ENCODE measurements around the gene CHST5.
"Not testable (repeated sequence)": the region's sequence is repeated elsewhere in the genome, so short reads cannot be mapped to it uniquely, and the experiment has no call there.

Gene CHST5

DNA sequence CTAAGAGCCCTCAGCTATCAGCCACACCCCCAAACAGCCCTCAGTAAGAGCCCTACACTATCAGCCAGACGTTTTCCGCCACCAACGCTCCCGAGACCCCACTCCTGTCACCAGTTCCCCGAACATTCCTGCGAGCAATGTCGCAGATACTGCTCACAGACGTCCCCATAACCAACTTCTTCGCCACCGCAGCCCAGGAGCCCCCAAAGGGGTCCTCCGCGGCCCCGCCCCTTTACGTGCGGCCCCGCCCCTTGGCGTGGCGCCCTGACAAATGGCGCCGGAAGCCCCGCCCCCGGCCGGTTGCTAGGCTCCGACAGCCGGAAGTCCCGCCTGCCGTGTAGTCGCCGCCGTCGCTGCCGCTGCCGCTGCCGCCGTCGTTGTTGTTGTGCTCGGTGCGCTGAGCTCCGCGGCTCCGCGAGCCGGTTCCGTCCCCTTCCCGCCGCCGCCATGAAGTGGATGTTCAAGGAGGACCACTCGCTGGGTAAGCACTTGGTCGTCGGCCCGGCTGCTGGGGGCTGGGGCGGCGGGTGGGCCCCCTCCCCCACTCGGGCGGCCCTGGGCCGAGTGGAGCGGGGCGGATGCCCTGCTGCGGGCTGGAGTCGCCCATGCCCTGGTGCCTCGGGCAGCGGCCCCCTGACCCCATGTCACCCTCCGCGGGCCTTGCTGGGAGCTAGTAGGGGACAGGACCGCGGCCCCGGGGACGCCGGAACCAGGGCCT, 30.3 kb upstream of the CHST5 start, which contains the start of gene GABARAPL2:
Gene GABARAPL2 (plus strand): TSS at position 340 of the 718 bp plus-strand sequence. CDS start 108 bp downstream, at position 448.
- no peaks in the 10 kb centered on the region for H3K27me3 ChIP-seq (ENCODE audit: control insufficient read depth, insufficient read depth, low read length)
- peaks cover 16% of the 10 kb centered on the region for H3K4me1 ChIP-seq (ENCODE audit: control insufficient read depth, insufficient read depth, low read length)
- peaks cover 9% of the 10 kb centered on the region for H3K36me3 ChIP-seq (ENCODE audit: control insufficient read depth, insufficient read depth, low read length)
- peak within 1 kb of the TSS; percentile 98 for H3K4me3 ChIP-seq (ENCODE audit: low read length)
- peak within 1 kb of the TSS; percentile 68 for H3K9ac ChIP-seq (ENCODE audit: low read length)
- peak within 1 kb of the TSS; percentile 73 for H3K27ac ChIP-seq (ENCODE audit: low read depth, low read length)

DNA sequence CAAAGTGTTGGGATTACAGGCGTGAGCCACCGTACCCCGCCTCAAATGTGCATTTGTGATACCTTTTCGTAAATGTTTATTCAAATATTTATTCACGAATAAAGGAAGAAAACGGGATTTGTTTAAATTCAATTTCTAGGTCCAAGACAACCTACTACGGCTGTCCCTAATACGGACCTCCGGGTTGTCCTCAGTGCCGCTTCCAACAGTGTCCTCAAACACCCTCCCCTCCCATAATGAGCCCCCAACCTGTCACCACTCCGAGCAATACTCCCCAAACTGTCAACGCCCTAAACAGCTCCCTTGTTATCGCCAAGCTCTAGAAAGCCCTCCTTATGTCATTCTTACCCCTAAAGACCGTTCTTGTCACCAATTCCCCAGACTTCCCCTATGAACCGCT, 29.7 kb upstream of the CHST5 start:
- peak overlapping the region; percentile 73 for H3K27ac ChIP-seq (ENCODE audit: low read depth, low read length)
- peak overlapping the region; percentile 67 for H3K9ac ChIP-seq (ENCODE audit: low read length)
- peak overlapping the region; percentile 98 for H3K4me3 ChIP-seq (ENCODE audit: low read length)
- peaks cover 16% of the 10 kb centered on the region for H3K4me1 ChIP-seq (ENCODE audit: control insufficient read depth, insufficient read depth, low read length)
- peaks cover 9% of the 10 kb centered on the region for H3K36me3 ChIP-seq (ENCODE audit: control insufficient read depth, insufficient read depth, low read length)
- no peaks in the 10 kb centered on the region for H3K27me3 ChIP-seq (ENCODE audit: control insufficient read depth, insufficient read depth, low read length)

DNA sequence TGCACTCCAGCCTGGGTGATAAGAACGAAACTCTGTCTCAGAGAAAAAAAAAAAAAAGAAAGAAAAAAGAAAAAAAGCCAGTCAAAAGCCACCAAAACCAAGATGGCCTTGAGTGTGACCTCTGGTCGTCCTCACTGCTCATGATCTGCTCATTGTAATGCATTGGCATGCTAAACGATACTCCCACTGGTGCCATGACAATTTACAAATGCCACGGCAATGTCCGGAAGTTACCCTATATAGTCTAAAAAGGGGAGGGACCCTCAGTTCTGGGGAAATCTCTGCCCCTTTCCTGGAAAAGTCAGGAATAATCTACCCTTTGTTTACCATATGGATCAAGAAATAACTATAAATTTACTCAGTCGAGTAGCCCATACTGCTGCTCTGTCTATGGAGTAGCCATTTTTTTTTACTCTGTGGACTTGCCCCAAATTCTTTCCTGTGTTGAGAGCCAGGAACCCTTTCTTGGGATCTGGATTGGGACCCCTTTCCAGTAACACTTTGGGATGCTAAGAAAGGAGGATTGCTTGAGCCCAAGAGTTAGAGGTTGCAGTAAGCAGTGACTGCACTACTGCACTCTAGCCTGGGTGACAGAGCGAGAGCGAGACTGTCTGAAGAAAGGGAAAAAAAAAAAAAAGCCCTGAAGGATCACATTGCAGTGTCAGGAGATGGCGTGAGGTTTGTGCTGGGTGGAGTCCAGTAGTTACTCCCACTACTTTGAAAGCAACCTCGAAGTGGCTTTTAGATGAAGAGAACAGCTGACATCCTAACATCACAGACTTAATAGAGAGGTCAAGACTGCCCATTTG, 23.9 kb upstream of the CHST5 start:
- no peaks in the 10 kb centered on the region for H3K27me3 ChIP-seq (ENCODE audit: control insufficient read depth, insufficient read depth, low read length)
- H3K27ac ChIP-seq (ENCODE audit: low read depth, low read length) = no peak overlapping the region
- H3K4me1 ChIP-seq (ENCODE audit: control insufficient read depth, insufficient read depth, low read length) = no peaks in the 10 kb centered on the region
- no peak overlapping the region for H3K4me3 ChIP-seq (ENCODE audit: low read length)
- no peak overlapping the region for H3K9ac ChIP-seq (ENCODE audit: low read length)
- no peaks in the 10 kb centered on the region for H3K36me3 ChIP-seq (ENCODE audit: control insufficient read depth, insufficient read depth, low read length)

DNA sequence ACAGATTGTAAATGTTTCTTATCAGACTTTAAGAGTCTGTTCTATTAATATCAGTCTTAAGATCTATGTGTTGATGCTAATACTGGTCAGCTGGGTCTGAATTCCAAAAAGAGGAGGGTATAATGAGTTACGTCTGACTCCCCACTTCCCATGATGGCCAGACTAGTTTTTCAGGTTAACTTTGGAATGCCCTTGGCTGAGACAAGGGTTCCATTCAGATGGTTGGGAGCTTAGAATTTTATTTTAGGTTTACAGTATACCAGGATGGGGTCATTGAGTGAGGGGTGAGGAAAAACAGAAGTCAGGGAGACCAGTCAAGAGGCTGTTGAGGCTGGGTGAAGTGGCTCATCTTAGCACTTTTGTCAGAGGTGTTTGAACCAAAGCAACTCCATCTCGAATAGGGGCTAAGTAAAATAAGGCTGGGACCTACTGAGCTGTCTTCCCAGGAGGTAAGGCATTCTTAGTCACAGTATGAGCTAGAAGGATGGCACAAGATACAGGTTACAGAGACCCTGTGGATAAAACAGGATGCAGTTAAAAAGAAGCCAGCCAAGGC, 23.0 kb upstream of the CHST5 start:
- H3K4me3 ChIP-seq (ENCODE audit: low read length) = no peak overlapping the region
- no peaks in the 10 kb centered on the region for H3K4me1 ChIP-seq (ENCODE audit: control insufficient read depth, insufficient read depth, low read length)
- H3K36me3 ChIP-seq (ENCODE audit: control insufficient read depth, insufficient read depth, low read length) = no peaks in the 10 kb centered on the region
- no peak overlapping the region for H3K9ac ChIP-seq (ENCODE audit: low read length)
- H3K27ac ChIP-seq (ENCODE audit: low read depth, low read length) = no peak overlapping the region
- H3K27me3 ChIP-seq (ENCODE audit: control insufficient read depth, insufficient read depth, low read length) = no peaks in the 10 kb centered on the region

DNA sequence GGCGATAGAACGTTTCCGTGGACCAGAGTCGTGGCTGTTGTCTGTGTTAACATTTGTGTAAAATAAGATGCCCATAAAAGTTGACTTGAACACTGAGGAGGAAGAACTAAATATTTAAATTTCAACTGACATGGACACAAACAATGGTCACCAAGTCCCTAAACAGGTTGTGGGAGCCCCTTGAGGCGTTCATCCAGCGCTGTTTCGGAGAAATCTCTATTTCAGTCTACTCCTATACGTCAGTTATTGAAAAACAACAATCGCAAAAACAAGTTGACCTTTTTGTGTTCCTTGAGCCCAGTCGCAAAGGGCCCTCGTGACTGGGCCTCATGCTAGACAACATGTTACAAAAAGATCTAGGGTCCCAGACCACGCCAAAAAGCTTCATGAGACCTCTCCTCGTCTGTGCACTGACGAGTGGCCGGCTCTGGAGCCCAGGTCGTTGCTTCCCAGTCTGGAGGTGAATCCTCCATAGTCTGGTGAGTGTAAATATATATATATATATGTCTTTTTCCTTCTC, 20.6 kb upstream of the CHST5 start:
- no peak overlapping the region for H3K9ac ChIP-seq (ENCODE audit: low read length)
- peak overlapping the region; percentile 95 for H3K4me3 ChIP-seq (ENCODE audit: low read length)
- H3K27me3 ChIP-seq (ENCODE audit: control insufficient read depth, insufficient read depth, low read length) = no peaks in the 10 kb centered on the region
- H3K36me3 ChIP-seq (ENCODE audit: control insufficient read depth, insufficient read depth, low read length) = no peaks in the 10 kb centered on the region
- no peaks in the 10 kb centered on the region for H3K4me1 ChIP-seq (ENCODE audit: control insufficient read depth, insufficient read depth, low read length)
- peak overlapping the region; percentile 89 for H3K27ac ChIP-seq (ENCODE audit: low read depth, low read length)

DNA sequence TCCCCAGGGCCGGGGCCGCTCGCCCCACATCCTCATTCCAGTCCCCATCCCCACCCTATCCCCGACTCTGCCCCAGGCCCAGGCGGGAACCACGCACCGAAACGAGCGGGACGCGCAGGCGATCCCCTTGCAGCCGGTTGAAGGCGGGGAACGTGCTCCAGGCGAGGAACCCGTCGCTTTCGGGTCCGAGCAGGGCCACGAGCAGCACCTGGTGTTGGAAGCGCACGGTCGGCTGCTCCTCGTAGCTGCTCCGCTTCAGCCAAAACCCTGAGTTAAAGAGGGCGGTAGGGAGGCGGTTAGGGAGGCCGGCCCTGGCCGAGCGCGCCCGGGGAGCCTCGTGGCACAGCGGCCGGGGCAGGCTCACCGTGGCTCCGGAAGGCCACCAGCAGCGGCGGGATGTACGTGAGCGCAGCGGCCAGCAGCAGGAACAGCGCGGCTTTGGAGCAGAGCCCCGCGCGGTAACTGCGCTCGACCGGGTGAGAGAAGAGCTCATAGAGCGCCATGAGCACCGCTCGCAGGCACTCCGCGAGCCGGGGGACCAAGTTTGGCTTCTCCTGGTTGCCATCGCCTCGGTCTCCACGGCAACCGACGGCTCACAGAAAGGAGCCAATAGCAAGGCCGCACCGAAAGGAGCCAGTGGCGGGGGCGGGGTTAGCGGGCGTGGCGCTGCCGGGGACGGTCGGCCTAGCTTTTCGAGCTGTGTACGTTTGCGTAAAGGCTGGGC, 20.0 kb upstream of the CHST5 start, which contains the start of gene TMEM231:
Gene TMEM231 (minus strand): TSS at position 546 of the 724 bp plus-strand sequence. CDS start 43 bp downstream, at position 503.
- H3K9ac ChIP-seq (ENCODE audit: low read length) = peak within 1 kb of the TSS; percentile 16
- H3K36me3 ChIP-seq (ENCODE audit: control insufficient read depth, insufficient read depth, low read length) = no peaks in the 10 kb centered on the region
- peak within 1 kb of the TSS; percentile 89 for H3K27ac ChIP-seq (ENCODE audit: low read depth, low read length)
- H3K4me1 ChIP-seq (ENCODE audit: control insufficient read depth, insufficient read depth, low read length) = no peaks in the 10 kb centered on the region
- peak within 1 kb of the TSS; percentile 95 for H3K4me3 ChIP-seq (ENCODE audit: low read length)
- H3K27me3 ChIP-seq (ENCODE audit: control insufficient read depth, insufficient read depth, low read length) = no peaks in the 10 kb centered on the region

DNA sequence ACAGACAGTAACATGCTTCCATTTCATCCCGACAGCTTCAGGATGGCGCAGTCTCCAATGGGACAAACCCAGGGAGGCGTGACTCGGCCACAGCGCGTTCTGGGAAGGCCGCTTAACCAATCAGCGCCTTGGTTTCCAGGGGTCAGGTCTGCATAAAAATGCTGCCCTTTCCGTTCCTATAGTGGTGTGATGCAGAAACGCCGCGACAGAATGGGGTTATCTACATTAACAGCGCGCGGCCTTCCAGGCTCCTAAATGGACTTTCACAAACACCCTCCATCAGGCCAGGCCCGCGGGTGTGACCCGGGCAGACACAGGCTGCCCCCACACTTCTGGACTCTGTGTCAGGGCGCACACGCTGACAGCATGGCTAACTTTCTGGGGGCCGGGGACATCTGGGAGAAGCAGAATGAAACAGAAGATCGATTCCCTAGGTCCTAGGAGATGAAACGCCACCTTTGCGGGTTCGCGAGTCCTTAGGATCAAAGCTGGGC, 19.4 kb upstream of the CHST5 start:
- peak overlapping the region; percentile 89 for H3K27ac ChIP-seq (ENCODE audit: low read depth, low read length)
- H3K4me1 ChIP-seq (ENCODE audit: control insufficient read depth, insufficient read depth, low read length) = no peaks in the 10 kb centered on the region
- peak overlapping the region; percentile 16 for H3K9ac ChIP-seq (ENCODE audit: low read length)
- no peaks in the 10 kb centered on the region for H3K27me3 ChIP-seq (ENCODE audit: control insufficient read depth, insufficient read depth, low read length)
- H3K4me3 ChIP-seq (ENCODE audit: low read length) = peak overlapping the region; percentile 95
- H3K36me3 ChIP-seq (ENCODE audit: control insufficient read depth, insufficient read depth, low read length) = no peaks in the 10 kb centered on the region

DNA sequence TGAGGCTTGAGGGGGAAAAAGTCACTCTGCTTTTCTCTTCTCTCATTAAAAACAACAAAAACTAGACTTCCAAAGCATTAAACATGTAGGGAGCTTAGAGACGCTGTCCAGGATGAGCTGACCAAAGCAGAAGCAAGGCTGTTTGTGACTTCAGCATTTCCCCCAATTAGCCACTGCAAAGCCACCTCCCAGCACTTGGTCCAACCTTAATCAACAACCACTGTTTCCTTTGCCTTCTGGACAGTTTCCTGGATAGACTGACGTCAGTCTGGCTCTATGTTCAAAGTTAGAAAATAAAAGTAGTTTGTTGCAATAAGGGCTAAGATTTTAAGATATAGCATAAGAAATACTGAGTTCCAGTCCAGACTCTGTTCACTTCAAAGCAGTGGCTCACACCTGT, 17.0 kb upstream of the CHST5 start:
- no peaks in the 10 kb centered on the region for H3K27me3 ChIP-seq (ENCODE audit: control insufficient read depth, insufficient read depth, low read length)
- no peak overlapping the region for H3K4me3 ChIP-seq (ENCODE audit: low read length)
- no peaks in the 10 kb centered on the region for H3K4me1 ChIP-seq (ENCODE audit: control insufficient read depth, insufficient read depth, low read length)
- H3K36me3 ChIP-seq (ENCODE audit: control insufficient read depth, insufficient read depth, low read length) = no peaks in the 10 kb centered on the region
- no peak overlapping the region for H3K9ac ChIP-seq (ENCODE audit: low read length)
- H3K27ac ChIP-seq (ENCODE audit: low read depth, low read length) = no peak overlapping the region

DNA sequence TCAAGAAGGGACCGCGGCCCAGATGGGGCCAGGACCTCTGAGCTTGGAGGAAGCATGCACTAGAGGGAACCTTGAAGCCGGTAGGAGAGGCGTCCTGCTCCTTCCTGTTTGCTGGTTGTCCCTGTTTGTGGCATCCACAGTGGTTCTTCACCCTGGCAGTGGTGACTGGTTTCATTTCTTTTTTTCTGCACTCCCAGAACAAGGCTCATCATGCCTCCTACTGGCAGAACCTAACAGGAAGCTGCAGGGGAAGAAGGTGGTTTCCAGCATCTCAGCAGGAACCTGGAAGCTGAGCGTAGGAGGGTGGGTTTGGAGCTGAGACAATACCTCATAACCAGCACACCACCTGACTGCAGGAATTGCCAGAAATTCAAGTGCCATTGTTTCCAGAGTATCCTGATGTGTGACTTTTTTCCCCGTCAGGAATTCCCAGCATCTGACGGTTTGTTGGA, 14.3 kb upstream of the CHST5 start:
- no peak overlapping the region for H3K9ac ChIP-seq (ENCODE audit: low read length)
- H3K27me3 ChIP-seq (ENCODE audit: control insufficient read depth, insufficient read depth, low read length) = no peaks in the 10 kb centered on the region
- peak overlapping the region; percentile 49 for H3K4me3 ChIP-seq (ENCODE audit: low read length)
- H3K36me3 ChIP-seq (ENCODE audit: control insufficient read depth, insufficient read depth, low read length) = no peaks in the 10 kb centered on the region
- H3K4me1 ChIP-seq (ENCODE audit: control insufficient read depth, insufficient read depth, low read length) = no peaks in the 10 kb centered on the region
- no peak overlapping the region for H3K27ac ChIP-seq (ENCODE audit: low read depth, low read length)

DNA sequence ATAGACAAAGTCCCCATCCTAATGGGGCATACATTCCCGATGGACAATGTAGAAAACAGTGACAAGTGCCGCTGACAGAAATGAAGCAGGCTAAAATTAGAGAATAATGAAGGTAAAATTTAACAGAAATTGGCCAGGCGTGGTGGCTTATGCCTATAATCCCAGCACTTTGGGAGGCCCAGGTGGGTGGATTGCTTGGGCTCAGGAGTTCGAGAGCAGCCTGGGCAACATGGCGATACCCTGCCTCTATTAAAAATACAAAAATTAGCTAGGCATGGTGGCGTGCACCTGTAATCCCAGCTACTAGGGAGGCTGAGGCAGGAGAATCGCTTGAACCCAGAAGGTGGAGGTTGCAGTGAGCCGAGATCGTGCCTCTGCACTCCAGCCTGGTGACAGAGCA, 12.5 kb upstream of the CHST5 start:
- H3K4me3 ChIP-seq (ENCODE audit: low read length); H3K4me1 ChIP-seq (ENCODE audit: control insufficient read depth, insufficient read depth, low read length); H3K9ac ChIP-seq (ENCODE audit: low read length); H3K27ac ChIP-seq (ENCODE audit: low read depth, low read length); H3K36me3 ChIP-seq (ENCODE audit: control insufficient read depth, insufficient read depth, low read length); H3K27me3 ChIP-seq (ENCODE audit: control insufficient read depth, insufficient read depth, low read length): not testable (repeated sequence)

DNA sequence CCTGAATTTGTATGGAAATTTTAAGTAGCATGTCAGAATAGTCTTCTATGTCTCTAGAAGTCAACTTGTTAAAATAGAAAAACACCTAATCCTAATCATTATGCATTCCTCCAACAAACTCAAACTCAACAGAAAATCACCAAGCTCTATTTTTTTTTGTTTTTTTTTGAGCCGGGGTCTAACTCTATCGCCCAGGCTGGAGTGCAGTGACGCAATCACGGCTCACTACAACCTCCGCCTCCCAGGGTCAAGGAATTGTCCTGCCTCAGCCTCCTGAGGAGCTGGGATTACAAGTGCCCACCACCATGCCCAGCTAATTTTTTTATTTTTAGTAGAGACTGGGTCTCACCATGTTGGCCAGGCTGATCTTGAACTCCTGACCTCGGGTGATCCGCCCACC, 10.4 kb upstream of the CHST5 start:
- no peak overlapping the region for H3K9ac ChIP-seq (ENCODE audit: low read length)
- no peaks in the 10 kb centered on the region for H3K36me3 ChIP-seq (ENCODE audit: control insufficient read depth, insufficient read depth, low read length)
- H3K4me3 ChIP-seq (ENCODE audit: low read length) = no peak overlapping the region
- H3K27ac ChIP-seq (ENCODE audit: low read depth, low read length) = no peak overlapping the region
- no peaks in the 10 kb centered on the region for H3K27me3 ChIP-seq (ENCODE audit: control insufficient read depth, insufficient read depth, low read length)
- H3K4me1 ChIP-seq (ENCODE audit: control insufficient read depth, insufficient read depth, low read length) = no peaks in the 10 kb centered on the region

DNA sequence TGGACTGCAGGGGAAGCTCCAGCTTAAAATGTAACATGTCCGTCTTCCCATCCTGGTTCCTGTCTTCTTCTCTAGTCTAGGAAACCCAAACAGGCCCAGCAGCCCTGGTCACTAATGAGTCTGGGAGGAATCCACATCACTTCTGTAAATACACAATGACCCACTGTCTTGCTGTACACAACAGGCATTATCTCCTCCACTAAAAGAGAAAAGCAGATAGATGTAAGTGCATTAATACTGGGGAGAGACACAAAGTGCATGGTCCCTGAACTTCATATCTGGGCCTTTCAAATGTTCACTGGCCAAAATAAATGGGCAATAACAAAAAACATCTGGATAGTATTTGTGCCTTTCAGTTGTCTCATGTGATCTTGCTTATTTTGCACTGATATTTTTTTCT, 10.0 kb upstream of the CHST5 start:
- H3K27ac ChIP-seq (ENCODE audit: low read depth, low read length); H3K9ac ChIP-seq (ENCODE audit: low read length); H3K4me1 ChIP-seq (ENCODE audit: control insufficient read depth, insufficient read depth, low read length); H3K27me3 ChIP-seq (ENCODE audit: control insufficient read depth, insufficient read depth, low read length); H3K4me3 ChIP-seq (ENCODE audit: low read length); H3K36me3 ChIP-seq (ENCODE audit: control insufficient read depth, insufficient read depth, low read length): not testable (repeated sequence)
